Endometrium (tissue), 2 donors: ENCODE measurements around the gene TAT.
"Not testable (repeated sequence)": the region's sequence is repeated elsewhere in the genome, so short reads cannot be mapped to it uniquely, and the experiment has no call there.

Experiments used
- FAIRE-seq: peaks from 2 replicates; lab custom pipeline; 2012; peaks lifted over from hg19 to GRCh38; lab: Jason Lieb, UNC
- donor health status: control.
- donor health status: control.

Gene TAT

GRCh38 chr16:71576971-71577370 is at the start of gene TAT:
Gene TAT (minus strand): TSS chr16:71577092. CDS start chr16:71576415, 677 bp downstream.
- no peak for FAIRE-seq

GRCh38 chr16:71626018-71626857 is 49.3 kb upstream of the TAT start, which contains the start of gene MARVELD3:
Gene MARVELD3 (plus strand): TSS chr16:71626184. CDS start chr16:71626230, 46 bp downstream.
- no peak for FAIRE-seq

- FAIRE-seq, result no peak
These were observed 48.4 kb upstream of the TAT start for GRCh38 chr16:71625113-71625850.

GRCh38 chr16:71623597-71623996 is 46.7 kb upstream of the TAT start:
- FAIRE-seq, result no peak

GRCh38 chr16:71622088-71622487 is 45.2 kb upstream of the TAT start:
- no peak for FAIRE-seq

- no peak for FAIRE-seq
These were observed 41.5 kb upstream of the TAT start for GRCh38 chr16:71618429-71618828.

GRCh38 chr16:71614956-71615355 is 38.1 kb upstream of the TAT start:
- not testable (repeated sequence) for FAIRE-seq

- no peak for FAIRE-seq
These were observed 34.3 kb upstream of the TAT start for GRCh38 chr16:71610936-71611871.

GRCh38 chr16:71610447-71610846 is 33.6 kb upstream of the TAT start:
- no peak for FAIRE-seq

GRCh38 chr16:71609066-71609465 is 32.2 kb upstream of the TAT start:
- FAIRE-seq, result no peak

- FAIRE-seq, result no peak
These were observed 23.9 kb upstream of the TAT start for GRCh38 chr16:71600822-71601221.

- not testable (repeated sequence) for FAIRE-seq
These were observed 21.5 kb upstream of the TAT start for GRCh38 chr16:71598426-71598825.

- not testable (repeated sequence) for FAIRE-seq
These were observed 18.5 kb upstream of the TAT start for GRCh38 chr16:71595340-71595826.

GRCh38 chr16:71594000-71594646 is 17.2 kb upstream of the TAT start:
- FAIRE-seq, result no peak

GRCh38 chr16:71593048-71593999 is 16.4 kb upstream of the TAT start:
- FAIRE-seq, result no peak

GRCh38 chr16:71591917-71592316 is 15.0 kb upstream of the TAT start:
- no peak for FAIRE-seq

- FAIRE-seq, result no peak
These were observed 13.7 kb upstream of the TAT start for GRCh38 chr16:71590584-71590983.

GRCh38 chr16:71590071-71590470 is 13.2 kb upstream of the TAT start:
- not testable (repeated sequence) for FAIRE-seq

- not testable (repeated sequence) for FAIRE-seq
These were observed 12.4 kb upstream of the TAT start for GRCh38 chr16:71589334-71589733.

GRCh38 chr16:71585318-71585703 is 8.4 kb upstream of the TAT start:
- no peak for FAIRE-seq
